ENCODE results near the gene NCK2.

The NCK2 gene

DNA sequence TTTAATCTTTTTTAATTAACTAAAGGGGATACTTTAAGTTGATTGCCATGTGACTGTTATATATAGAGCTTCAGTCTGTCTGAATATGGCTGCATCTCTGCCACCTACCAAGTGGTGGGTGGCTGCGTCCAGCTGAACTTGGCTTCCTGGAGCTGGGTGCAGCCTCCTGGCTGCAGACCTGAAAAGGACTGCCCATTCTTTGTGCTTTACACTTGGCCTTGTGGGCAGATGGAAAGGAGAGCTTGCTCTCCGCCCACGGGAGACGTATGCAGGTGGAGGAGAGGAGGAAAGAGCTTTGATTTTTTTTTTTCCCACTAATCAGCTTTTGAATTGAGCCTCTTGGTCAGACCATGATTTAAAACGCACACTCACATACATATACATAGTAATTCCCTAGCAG lies 34.7 kb downstream of the NCK2 start:
- no peak for DNase-seq

DNA sequence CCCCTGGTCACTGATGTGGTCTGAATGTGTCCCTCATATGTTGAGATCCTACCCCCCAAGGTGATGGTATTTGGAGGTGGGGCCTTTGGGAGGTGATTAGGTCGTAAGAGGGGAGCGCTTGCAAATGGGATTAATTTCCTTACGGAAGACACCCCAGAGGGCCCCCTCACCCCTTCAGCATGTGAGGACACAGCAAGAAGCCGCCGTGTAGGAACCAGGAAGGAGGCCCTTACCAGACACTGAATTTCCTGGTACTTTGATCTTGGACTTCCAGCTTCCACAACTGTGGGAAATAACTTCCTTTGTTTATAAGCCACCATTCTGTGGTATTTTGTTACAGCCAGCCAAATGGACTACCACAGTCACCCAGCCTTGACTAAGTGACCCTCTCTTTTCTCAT lies 35.9 kb downstream of the NCK2 start:
- no peak for DNase-seq

DNA sequence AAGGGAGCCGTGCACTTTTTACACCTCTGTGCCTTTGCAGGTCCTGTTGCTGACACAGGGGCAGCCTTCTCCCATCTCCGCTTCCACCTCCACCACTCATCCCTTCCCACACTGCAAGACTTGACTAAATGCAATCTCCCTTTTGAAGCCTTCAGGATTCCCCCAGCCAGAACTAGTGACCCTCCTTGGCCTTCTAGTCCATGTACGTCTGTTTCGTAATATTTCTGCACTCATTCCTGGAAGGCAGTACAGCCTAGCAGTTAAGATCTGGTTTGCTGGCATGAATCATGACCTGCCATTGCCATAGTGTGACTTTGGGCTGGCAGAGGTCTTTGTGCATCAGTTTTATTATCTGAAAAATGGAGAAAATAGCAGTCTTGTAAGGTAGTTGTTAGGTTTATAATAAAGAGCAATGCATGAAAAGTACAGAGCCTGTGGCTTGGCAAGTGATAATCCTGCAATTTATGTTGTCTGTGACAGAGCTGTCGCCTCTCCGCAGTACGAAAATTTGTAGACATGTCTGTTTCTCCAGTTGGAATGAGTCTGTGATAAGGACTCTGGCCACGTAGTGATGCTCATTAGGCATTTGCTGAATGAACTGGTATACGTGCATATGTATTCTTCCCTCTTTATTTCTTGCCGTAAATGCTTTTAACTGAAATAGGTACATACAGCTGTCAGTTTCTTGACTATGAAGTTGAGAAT lies 36.7 kb downstream of the NCK2 start:
- DNase-seq = no peak

- DNase-seq = no peak
These were observed 37.4 kb downstream of the NCK2 start for GRCh38 chr2:105782123-105782522.

DNA sequence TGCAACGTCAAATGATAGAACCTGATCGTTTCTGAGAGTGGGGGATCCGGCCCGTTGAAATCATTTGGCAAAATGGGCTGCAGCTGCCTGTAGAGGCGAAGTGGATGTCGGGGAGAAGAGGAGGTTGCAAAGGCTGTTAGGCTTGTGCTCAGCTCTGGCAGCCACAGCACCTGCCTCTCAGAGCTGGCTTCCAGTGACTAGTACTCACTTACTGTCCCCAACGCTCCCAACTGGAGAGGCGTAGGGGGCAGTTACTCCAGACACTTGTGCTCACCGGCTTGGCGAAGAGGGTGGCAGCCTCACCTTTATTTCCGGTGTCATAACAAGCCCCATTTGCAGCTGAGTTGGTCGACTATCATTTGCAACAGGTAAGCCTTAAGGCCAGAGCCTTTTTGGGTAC lies 37.9 kb downstream of the NCK2 start:
- DNase-seq = no peak

- DNase-seq = no peak
These were observed 38.5 kb downstream of the NCK2 start for GRCh38 chr2:105783151-105783738.

GRCh38 chr2:105783972-105784371 lies 39.3 kb downstream of the NCK2 start:
- DNase-seq = no peak

- DNase-seq = no peak
These were observed 39.9 kb downstream of the NCK2 start for GRCh38 chr2:105784589-105784988.

DNA sequence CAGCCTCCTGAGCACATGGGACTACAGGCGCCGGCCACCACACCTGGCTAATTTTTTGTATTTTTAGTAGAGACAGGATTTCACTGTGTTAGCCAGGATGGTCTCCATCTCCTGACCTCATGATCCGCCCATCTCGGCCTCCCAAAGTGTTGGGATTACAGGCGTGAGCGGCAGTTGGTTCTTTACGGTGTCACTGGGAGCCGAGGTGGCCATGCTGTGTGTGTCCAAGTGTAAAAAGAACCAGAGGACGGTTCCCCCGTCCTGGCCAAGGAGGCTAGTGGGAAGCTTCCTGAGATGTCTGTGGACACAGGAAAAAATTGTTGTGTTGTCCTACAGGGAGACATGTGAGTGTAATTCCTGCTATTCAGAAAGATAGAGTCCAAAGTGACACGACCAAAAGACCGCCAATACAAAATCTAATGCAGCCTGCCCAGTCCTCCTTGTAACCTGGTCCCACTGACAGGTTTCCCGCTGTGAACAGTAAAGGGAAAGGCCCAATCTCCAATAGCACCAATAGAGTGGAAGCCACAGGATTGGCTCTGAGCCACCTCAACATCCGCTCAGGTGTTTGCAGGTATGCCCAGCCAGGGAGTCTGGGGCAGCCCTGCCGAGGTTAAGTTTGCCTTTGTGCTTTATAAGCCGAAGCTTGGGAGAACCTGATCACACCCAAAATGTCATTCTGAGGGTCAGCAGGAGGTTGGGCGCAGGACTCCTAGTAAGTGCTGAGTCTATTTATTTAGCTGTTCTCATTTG lies 40.6 kb downstream of the NCK2 start:
- DNase-seq = no peak

- DNase-seq = no peak
These were observed 41.8 kb downstream of the NCK2 start for GRCh38 chr2:105786231-105787230.

GRCh38 chr2:105787376-105788318 lies 42.9 kb downstream of the NCK2 start:
- DNase-seq = no peak

GRCh38 chr2:105788670-105789290 lies 44.1 kb downstream of the NCK2 start:
- DNase-seq = no peak

- no peak for DNase-seq
These were observed 45.2 kb downstream of the NCK2 start for GRCh38 chr2:105789745-105790460.

- no peak for DNase-seq
These were observed 45.9 kb downstream of the NCK2 start for GRCh38 chr2:105790461-105791149.

GRCh38 chr2:105791229-105791628 lies 46.5 kb downstream of the NCK2 start:
- no peak for DNase-seq

DNA sequence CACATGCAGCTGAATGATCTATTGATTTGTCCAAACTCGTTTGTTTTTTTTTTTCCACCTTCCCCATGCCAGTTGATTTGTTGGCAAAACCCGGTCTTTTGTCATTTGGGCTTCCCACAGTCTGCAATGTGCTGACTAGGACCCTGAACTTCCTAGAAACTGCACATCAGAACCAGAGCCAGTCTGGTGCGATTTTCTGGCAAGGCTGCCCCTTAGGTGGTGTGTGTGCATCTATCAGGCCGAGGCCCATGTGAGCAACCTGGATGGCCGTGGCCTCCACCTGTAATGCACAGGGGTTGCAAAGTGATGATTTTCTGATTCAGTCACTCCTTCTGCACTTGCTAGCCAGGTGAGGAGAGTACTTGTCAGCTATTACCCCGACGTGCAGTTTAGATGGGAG lies 47.8 kb downstream of the NCK2 start:
- DNase-seq = no peak

- DNase-seq = no peak
These were observed 48.7 kb downstream of the NCK2 start for GRCh38 chr2:105793196-105793975.

GRCh38 chr2:105794926-105795574 lies 50.3 kb downstream of the NCK2 start:
- DNase-seq = no peak

- no peak for DNase-seq
These were observed 50.8 kb downstream of the NCK2 start for GRCh38 chr2:105795575-105795934.
